Stimulated activated CD8-positive, alpha-beta memory T cell treated with anti-CD3 and anti-CD28 coated beads, Interleukin-15, amount 100 ng/mL, for 4 hours (primary cell): ENCODE measurements around the gene MTUS2.

Source experiments
- DNase-seq, 2 donors: peaks; one replicate each; pipeline ENCODE4 v3.0.0-alpha.2; 2020; ENCODE audit warnings: low read depth in 2 of 2

MTUS2 gene

DNA sequence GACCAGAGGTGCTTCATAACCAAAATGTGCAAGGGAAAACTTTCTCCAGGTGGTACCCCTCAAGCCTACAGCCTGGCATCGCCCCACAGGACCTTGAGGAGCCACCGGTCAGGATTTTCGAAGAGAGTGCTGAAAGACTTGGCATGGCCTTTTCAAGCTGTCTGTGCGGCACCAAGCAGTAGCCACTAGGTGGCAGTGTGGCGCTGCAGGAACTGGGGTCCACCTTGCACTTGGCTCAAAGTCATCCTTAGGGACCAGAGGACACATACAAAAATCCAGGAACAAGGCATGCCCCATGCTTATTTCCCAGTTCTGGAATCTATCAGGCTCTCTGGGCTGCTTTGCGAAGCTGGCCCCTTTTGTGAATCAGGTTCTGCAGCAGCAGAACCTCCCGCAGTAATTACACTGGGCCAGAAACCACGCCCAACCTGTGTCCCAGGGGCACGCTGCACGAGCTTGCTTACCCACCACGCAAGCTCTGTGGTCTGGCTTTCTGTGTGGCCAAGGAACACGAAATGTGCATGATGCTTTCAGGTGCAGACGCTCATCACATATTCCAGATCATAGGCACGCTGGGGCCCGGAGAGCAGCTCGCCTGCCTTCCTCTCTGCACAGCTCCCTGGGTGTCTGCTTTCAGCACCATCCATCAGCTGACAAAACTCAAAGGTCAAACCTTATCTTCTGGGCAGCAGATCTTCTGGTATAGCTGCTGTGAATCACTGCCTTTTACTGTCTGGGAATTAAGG, 688.2 kb downstream of the MTUS2 start:
- peak; percentile 38 to 55 for DNase-seq

DNA sequence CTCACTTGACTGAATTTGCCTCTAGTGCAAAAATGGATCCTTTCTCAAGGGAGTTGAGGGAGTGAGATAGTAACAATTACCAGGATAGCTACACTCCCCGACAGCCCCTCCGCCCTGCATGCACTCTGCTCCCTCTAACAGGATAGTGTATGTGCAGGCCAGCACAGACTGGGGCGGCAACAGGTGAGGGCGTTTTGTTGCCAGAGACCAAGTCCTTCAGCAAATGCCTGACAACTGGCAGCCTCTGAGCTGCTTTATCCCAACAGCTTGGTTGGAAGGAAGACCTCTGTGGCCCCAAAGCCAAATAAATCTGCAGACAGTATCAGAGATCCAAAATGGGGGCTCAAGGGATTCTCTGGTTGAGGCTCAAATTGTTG, 688.7 kb downstream of the MTUS2 start:
- no peak for DNase-seq

DNA sequence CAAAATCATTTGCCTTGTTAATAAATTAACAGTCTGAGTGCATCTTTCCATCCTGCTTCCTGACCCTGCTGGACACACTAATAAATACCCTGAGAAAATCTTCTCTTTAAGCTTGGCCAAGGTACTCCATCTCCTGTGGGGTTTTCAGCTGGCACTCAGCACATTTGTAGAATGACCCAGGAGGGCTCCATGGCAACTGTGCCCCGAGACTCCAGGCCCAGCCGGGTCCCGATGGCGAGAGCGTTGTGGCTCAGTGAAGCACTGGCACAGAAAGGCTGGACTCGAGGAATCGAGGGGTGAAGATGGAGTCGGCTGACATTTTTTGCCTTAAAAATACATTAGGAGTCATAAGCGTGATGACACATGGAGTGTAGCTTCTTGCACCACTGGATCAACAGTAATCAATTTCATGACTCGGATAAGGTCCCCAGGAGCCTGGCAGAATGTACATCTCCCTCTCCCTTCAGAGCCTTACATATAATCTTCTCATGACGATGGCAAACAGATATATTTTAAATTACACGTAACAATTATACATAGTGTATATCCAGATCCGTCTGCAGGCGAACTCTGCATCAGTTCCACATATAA, 690.0 kb downstream of the MTUS2 start:
- DNase-seq = no peak

DNA sequence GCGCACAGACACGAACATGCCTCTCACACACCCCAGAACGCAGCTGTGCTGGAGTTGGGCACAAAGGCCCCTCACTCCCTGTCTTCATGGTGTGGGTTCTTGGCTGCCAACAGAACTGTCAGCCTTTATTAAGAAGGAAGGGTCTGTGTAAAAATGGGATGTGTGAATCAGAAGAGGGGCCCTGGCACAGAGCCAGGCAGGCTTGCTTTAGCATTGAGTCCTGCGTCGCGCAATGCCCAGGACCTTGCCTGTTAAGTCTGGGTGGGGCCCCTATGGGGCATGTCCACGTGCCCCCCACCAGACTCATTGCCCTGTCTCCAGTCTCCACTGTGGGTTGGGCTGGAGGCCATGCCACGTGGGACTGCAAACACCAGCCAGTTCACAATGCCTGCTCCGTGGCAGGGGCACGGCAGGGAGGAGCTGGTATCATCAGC, 690.5 kb downstream of the MTUS2 start:
- DNase-seq = no peak

DNA sequence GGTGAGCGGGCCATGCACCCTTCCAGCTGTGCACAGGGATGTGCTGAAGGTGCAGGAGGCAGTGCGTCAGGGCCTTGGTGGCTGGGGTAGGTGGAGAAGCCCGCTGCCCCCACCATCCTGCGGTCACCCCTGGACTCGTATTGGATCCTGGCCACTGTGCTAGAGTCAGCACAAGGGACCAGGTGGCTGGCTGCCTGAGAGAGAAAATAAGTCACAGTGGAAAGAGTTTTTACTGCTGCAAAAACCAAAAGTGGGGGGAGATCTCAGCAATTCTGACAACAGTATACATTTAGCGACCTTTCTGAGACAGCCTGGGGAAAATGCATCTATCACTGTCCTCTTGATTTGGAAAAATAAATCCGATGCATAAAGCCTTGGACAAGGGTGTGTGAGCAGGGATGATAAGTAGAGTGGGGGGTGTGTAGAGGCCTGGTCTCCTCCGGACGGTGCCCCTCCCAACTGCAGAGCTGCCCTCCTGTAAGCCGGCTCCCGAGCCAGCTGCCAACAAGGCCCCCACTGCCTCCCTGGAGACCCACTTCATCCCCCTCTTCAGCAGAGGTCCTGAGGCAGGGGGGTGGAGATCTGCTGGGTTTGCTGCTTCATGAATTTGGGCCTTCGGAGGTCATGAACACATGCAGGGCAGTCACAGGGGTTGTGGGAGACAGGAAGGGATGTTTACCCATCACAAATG, 691.1 kb downstream of the MTUS2 start:
- no peak for DNase-seq

DNA sequence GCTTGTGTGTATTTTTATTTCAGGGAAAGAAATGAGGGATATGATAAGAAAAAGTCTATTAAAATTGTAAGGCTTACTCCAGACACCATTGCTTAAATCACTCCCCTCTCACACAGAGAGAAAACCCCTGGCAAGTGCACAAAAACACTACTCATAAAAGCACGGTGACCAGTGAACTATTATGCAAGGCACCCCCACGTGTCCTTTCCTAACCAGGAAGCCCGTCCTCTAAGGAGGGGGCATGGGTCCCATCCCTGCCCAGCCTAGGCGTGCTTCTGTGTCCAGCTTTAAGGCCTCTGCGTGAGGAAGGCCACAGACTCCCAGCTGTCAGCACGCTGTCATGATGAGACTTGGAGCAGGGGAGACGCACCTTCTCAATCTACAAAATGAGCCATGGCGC, 691.8 kb downstream of the MTUS2 start:
- no peak for DNase-seq

GRCh38 chr13:29513002-29513980, 693.2 kb downstream of the MTUS2 start:
- DNase-seq = no peak

DNA sequence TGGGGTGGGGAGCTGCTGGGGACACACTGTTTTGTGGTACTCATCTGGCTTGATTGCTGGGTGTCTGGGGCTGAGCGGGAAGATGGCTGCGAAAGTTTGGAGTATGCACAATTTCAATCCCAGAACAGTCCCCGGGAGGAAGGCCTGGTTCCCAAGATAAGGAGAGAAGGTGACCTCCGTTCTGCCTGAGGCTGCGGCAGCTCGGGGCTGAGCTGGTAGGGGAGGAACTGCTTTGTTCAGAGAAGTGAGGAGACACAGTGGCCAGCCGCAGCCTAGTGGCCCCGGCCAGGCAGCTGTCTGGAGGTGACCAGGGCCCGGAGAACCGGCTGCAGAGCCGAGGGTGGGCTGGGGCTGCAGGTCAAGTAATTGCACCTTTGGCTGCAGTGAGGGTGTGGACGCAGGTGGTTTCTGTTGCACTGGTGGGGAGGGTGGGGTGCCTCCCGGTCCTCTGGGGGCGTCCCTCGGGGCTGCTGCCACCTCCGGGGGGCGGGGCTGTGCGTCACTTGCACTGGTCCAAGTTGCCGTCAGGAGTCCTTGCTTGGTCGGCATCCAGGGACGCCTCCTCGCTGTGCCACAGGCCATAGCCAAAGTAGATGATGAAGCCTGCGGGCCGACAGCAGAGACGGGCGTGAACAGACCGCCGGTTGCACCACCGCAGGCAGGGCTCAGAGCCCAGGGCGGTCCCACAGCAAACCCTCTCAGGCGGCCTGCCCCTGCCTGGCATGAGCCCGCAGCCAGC, 694.0 kb downstream of the MTUS2 start:
- no peak for DNase-seq

- no peak for DNase-seq
Observed at GRCh38 chr13:29514720-29515310, 694.7 kb downstream of the MTUS2 start.

DNA sequence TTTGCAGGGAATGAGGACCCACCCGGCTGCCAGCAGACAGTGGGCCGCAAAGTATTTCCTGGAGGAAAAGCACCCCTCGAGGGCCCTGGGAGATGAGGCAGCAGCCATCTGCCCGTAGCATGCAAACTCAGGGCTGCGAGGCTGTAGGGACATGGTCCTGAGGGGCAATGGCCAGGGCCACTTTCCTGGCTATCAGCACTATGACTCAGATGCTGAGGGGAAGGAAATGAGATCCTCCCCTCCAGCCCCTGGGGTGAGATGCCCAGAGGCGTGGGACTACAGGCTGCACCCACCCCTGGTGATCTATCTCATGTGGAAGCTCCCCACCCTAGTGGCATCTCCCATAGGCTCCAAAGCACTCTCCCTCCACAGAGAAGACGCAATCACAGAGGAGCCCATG, 695.2 kb downstream of the MTUS2 start:
- DNase-seq = no peak

GRCh38 chr13:29516012-29516411, 695.9 kb downstream of the MTUS2 start:
- DNase-seq = no peak

DNA sequence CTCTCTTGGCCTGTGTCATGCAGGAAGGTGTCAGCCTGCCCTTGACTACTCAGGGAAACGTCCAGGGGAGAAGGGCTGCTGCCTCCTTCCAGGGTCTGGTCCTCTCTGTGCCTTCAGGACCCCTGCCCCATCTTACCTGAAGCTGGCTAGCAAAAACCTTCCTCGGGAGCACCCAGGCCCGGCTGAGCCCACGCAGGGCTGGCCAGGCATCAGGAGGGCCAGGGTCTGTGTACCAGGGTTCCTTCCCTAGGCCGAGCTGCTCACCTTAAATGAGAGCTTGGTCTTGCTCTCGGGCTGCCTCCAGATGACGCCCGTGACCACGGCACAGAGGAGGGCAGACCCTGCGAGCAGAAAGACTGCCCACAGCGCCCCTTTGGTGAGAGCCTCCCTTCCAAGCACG, 696.7 kb downstream of the MTUS2 start:
- DNase-seq = no peak

DNA sequence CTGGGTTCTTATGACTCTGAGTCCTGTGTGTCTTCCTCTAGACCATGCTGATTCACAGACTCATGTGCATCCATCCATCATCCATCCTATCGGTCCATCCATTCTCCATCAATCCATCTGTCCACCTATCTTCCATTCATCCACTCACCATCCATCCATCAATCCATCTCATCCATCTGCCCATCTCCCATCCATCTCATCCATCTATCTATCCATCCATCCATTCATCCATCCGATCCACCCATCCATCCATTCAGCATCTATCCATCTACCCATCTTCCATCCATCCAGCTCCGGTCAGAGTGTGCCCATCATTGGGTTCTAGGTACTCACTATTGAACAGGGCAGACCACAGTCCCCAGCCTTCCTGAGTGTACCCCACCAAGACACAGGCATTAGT, 699.8 kb downstream of the MTUS2 start:
- DNase-seq = no peak

DNA sequence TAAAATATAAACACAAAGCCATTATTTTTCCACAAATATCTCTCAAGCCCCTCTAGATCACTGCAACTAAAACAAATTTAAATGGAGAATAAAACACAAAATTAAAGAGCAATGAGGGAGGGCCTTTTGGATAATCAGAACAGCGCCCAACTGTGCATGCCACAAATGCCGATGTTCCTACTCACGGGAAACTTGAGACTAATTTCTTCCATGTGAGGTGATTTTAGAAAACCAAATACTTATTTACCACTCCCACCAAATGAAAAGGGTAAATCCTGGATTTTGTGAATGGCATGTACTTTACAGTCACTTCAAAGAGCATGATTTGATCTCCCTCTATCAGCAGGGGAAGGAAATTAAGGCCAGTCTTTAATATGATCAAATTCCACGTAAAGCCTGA, 700.5 kb downstream of the MTUS2 start:
- no peak for DNase-seq

- no peak for DNase-seq
Observed at GRCh38 chr13:29521336-29521735, 701.2 kb downstream of the MTUS2 start.

GRCh38 chr13:29522044-29522685, 702.0 kb downstream of the MTUS2 start:
- DNase-seq = no peak

DNA sequence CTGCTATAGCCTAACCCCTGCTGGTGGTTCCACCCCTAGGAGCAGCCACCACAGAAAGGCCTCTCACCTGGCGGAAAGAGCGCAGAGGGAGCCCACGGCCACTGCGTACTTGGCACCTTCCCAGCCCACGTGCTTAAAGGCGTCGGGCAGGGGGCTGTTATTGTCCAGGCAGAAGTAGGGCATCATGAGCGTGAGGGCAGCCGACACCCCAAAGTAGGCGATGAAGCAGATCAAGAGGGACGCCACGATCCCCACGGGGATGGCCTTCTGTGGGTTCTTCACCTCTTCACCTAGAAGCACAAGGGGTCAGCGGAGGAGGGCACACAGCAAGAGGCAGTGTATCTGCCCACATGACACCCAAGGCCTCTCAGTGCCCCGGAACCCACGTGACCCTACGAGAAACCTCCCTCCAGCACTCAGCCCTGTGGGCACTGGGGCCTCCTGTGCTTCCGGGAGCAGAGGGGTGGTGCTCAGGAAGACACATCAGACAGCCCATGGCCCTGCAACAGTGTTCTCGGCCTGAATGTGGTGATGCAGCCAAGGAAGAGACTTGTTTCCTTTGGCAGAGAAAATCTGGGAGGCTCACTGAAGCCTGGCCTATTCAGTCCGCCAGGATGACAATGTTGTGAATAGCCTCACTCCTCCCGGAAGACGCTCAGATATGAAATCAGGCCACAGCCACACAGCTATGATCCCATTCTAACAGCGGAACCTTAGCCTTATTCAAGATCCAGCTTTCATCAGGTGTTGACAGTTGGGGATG, 703.2 kb downstream of the MTUS2 start:
- DNase-seq = no peak

- no peak for DNase-seq
Observed at GRCh38 chr13:29524176-29524575, 704.0 kb downstream of the MTUS2 start.

- no peak for DNase-seq
Observed at GRCh38 chr13:29524641-29525040, 704.5 kb downstream of the MTUS2 start.

GRCh38 chr13:29525757-29526156, 705.6 kb downstream of the MTUS2 start:
- DNase-seq = no peak
